H1 (cell line): ENCODE measurements around the gene UBAC1. TPM values are rescaled to one million over a fixed set of nuclear protein-coding genes. Genes with fewer than 3 reads are reported as not detected.

Source experiments
- CTCF ChIA-PET: fragments of 300-600 bp; sonication (Branson Sonifier 250); formaldehyde crosslinking; loops from one replicate; lab custom pipeline; 2021; ENCODE audit not compliant: partially characterized antibody; lab: Charles Lee
- POLR2A ChIA-PET: fragments of 300-600 bp; sonication (Branson Sonifier 250); formaldehyde crosslinking; loops from one replicate; lab custom pipeline; 2021; ENCODE audit warnings: inconsistent platforms; ENCODE audit not compliant: partially characterized antibody; lab: Charles Lee
- DNase-seq, 2 experiments: peaks; one replicate each; pipeline versions ENCODE4 v3.0.0 to v3.0.0-alpha.2; 2010 to 2022; ENCODE audit warnings: low spot score in 2 of 2, low read depth in 1 of 2, mixed read lengths in 1 of 2
- FAIRE-seq: peaks from 2 replicates; lab custom pipeline; 2011; peaks lifted over from hg19 to GRCh38; lab: Jason Lieb, UNC
- H2AFZ ChIP-seq: 2 replicates; pipeline ENCODE4 v1.8.1; 2012; ENCODE audit warnings: low read length, inconsistent platforms
- H2AK5ac ChIP-seq: 2 replicates; pipeline ENCODE4 v1.6.1; 2013; ENCODE audit warnings: low read depth, low read length
- H2BK120ac ChIP-seq: replicated peaks from 2 replicates; pipeline ENCODE3; 2013; ENCODE audit warnings: low read depth, low read length, inconsistent platforms
- H2BK12ac ChIP-seq: 2 replicates; pipeline ENCODE4 v1.6.1; 2013; ENCODE audit warnings: low read depth, low read length
- H2BK15ac ChIP-seq: 2 replicates; pipeline ENCODE4 v1.6.1; 2013; ENCODE audit warnings: low read length
- H2BK20ac ChIP-seq: 2 replicates; pipeline ENCODE4 v1.6.1; 2013; ENCODE audit warnings: low read length
- H2BK5ac ChIP-seq: 2 replicates; pipeline ENCODE4 v1.6.1; 2013; ENCODE audit warnings: low read depth, low read length
- H3K14ac ChIP-seq: 2 replicates; pipeline ENCODE4 v1.6.1; 2013; ENCODE audit warnings: inconsistent platforms; ENCODE audit not compliant: insufficient read length
- H3K18ac ChIP-seq: 2 replicates; pipeline ENCODE4 v1.6.1; 2013; ENCODE audit warnings: low read length; ENCODE audit errors: extremely low read depth
- H3K23ac ChIP-seq: 2 replicates; pipeline ENCODE4 v1.6.1; 2013; ENCODE audit warnings: inconsistent platforms; ENCODE audit not compliant: insufficient read length
- H3K23me2 ChIP-seq: 2 replicates; pipeline ENCODE4 v1.6.1; 2013; ENCODE audit warnings: low read depth, low read length
- H3K27ac ChIP-seq: 2 replicates; pipeline ENCODE4 v1.6.1; 2011; ENCODE audit warnings: low read depth, low read length, inconsistent platforms
- H3K27me3 ChIP-seq, 4 experiments: replicated peaks in 1 of 4; 1 replicate in 1 of 4; 2 replicates in 3 of 4; pipeline versions ENCODE4 v1.6.1 to v1.8.1; 2011 to 2013; ENCODE audit warnings: low read length in 3 of 4, mild to moderate bottlenecking in 3 of 4, inconsistent platforms in 2 of 4, mixed read lengths in 2 of 4, moderate library complexity in 1 of 4; ENCODE audit not compliant: control insufficient read depth in 3 of 4, insufficient read depth in 3 of 4; ENCODE audit errors: extremely low read depth in 1 of 4
- H3K36me3 ChIP-seq, 4 experiments: 2 replicates each; pipeline versions ENCODE4 v1.6.1 to v1.8.1; 2011 to 2013; ENCODE audit warnings: mild to moderate bottlenecking in 4 of 4, low read length in 3 of 4, moderate library complexity in 2 of 4, control low read depth in 1 of 4, inconsistent platforms in 1 of 4; ENCODE audit not compliant: insufficient read depth in 4 of 4, control insufficient read depth in 2 of 4
- H3K4ac ChIP-seq: replicated peaks from 2 replicates; pipeline ENCODE3; 2013; ENCODE audit warnings: low read length, low read depth, mixed read lengths, inconsistent platforms; ENCODE audit not compliant: insufficient read length
- H3K4me1 ChIP-seq, 4 experiments: replicated peaks in 1 of 4; 1 replicate in 1 of 4; 2 replicates in 3 of 4; pipeline versions ENCODE4 v1.6.1 to v1.8.1; 2011 to 2013; ENCODE audit warnings: low read length in 3 of 4, inconsistent platforms in 2 of 4, mixed read lengths in 1 of 4; ENCODE audit not compliant: insufficient read depth in 4 of 4, control insufficient read depth in 3 of 4
- H3K4me2 ChIP-seq, 2 experiments: 2 replicates each; pipeline versions ENCODE4 v1.6.1 to v1.8.1; 2011 to 2013; ENCODE audit warnings: low read depth in 2 of 2, low read length in 2 of 2, control low read depth in 1 of 2, inconsistent platforms in 1 of 2, mild to moderate bottlenecking in 1 of 2; ENCODE audit not compliant: insufficient read depth in 1 of 2
- H3K4me3 ChIP-seq, 4 experiments: fragments of 200-600, 300-600 bp in 1 of 4; sonication (generic), shearing (Covaris generic), sonication (Bioruptor Twin) in 1 of 4; 2 replicates each; pipeline versions ENCODE4 v1.5.1 to v1.8.1; 2011 to 2016; ENCODE audit warnings: low read length in 4 of 4, low read depth in 3 of 4, control low read depth in 2 of 4, inconsistent platforms in 2 of 4, mild to moderate bottlenecking in 2 of 4, mixed read lengths in 1 of 4, moderate library complexity in 1 of 4; ENCODE audit not compliant: insufficient read depth in 2 of 4; ENCODE audit errors: extremely low read depth in 1 of 4
- H3K56ac ChIP-seq: replicated peaks from 2 replicates; pipeline ENCODE3; 2013; ENCODE audit warnings: low read depth, mild to moderate bottlenecking, mixed read lengths, low read length, inconsistent platforms; ENCODE audit not compliant: insufficient read length
- H3K79me1 ChIP-seq: 2 replicates; pipeline ENCODE4 v1.6.1; 2013; ENCODE audit warnings: low read depth, low read length, control low read depth
- H3K79me2 ChIP-seq, 2 experiments: 2 replicates each; pipeline versions ENCODE4 v1.6.1 to v1.8.1; 2012 to 2013; ENCODE audit warnings: low read length in 2 of 2, mild to moderate bottlenecking in 2 of 2, inconsistent platforms in 1 of 2; ENCODE audit not compliant: insufficient read depth in 2 of 2, control insufficient read depth in 1 of 2
- H3K9ac ChIP-seq, 4 experiments: replicated peaks in 1 of 4; 1 replicate in 1 of 4; 2 replicates in 3 of 4; pipeline versions ENCODE4 v1.6.1 to v1.8.1; 2011 to 2013; ENCODE audit warnings: low read depth in 3 of 4, low read length in 3 of 4, control low read depth in 2 of 4, mild to moderate bottlenecking in 2 of 4, moderate library complexity in 2 of 4, inconsistent platforms in 1 of 4; ENCODE audit errors: extremely low read depth in 1 of 4
- H3K9me3 ChIP-seq, 2 experiments: 2 replicates each; pipeline versions ENCODE4 v1.6.1 to v1.8.1; 2012 to 2013; ENCODE audit warnings: mild to moderate bottlenecking in 2 of 2, moderate library complexity in 2 of 2, control low read depth in 1 of 2, inconsistent platforms in 1 of 2, low read depth in 1 of 2, low read length in 1 of 2, mixed read lengths in 1 of 2; ENCODE audit not compliant: insufficient read depth in 2 of 2
- H4K20me1 ChIP-seq, 2 experiments: replicated peaks in 1 of 2; 2 replicates each; pipeline versions ENCODE3 to v1.8.1; 2011 to 2013; ENCODE audit warnings: inconsistent platforms in 2 of 2, low read length in 2 of 2, mild to moderate bottlenecking in 1 of 2; ENCODE audit not compliant: insufficient read depth in 2 of 2, control insufficient read depth in 1 of 2
- H4K5ac ChIP-seq: 2 replicates; pipeline ENCODE4 v1.6.1; 2013; ENCODE audit warnings: low read length, low read depth, mixed read lengths, inconsistent platforms; ENCODE audit not compliant: insufficient read length
- H4K8ac ChIP-seq: 2 replicates; pipeline ENCODE4 v1.8.0; 2013; ENCODE audit warnings: mild to moderate bottlenecking, moderate library complexity, low read length, inconsistent platforms; ENCODE audit not compliant: insufficient read depth; ENCODE audit errors: extremely low read depth
- H4K91ac ChIP-seq: replicated peaks from 2 replicates; pipeline ENCODE3; 2013; ENCODE audit warnings: low read length, mixed read lengths, inconsistent platforms; ENCODE audit not compliant: insufficient read length
- BACH1 ChIP-seq: IDR thresholded peaks from 2 replicates; pipeline ENCODE4 v1.6.1; 2012; ENCODE audit warnings: low read length, improper control_type of control experiment
- CTBP2 ChIP-seq: IDR thresholded peaks from 2 replicates; pipeline ENCODE4 v1.7.0; 2011; ENCODE audit warnings: borderline replicate concordance, mild to moderate bottlenecking, moderate library complexity, mixed read lengths, low read length; ENCODE audit not compliant: insufficient read depth, insufficient read length
- RAD21 ChIP-seq, 2 experiments: IDR thresholded peaks in 1 of 2; conservative IDR thresholded peaks in 1 of 2; 2 replicates each; pipeline ENCODE4 v1.6.1; 2011; ENCODE audit warnings: low read depth in 2 of 2, low read length in 2 of 2, improper control_type of control experiment in 1 of 2, inconsistent platforms in 1 of 2, mild to moderate bottlenecking in 1 of 2, moderate library complexity in 1 of 2
- RFX5 ChIP-seq: IDR thresholded peaks from 2 replicates; pipeline ENCODE4 v1.6.1; 2011; ENCODE audit warnings: low read depth, low read length, improper control_type of control experiment, borderline replicate concordance
- TBP ChIP-seq: IDR thresholded peaks from 2 replicates; pipeline ENCODE4 v1.6.1; 2011; ENCODE audit warnings: low read depth, low read length, improper control_type of control experiment
- YY1 ChIP-seq: IDR thresholded peaks from 2 replicates; pipeline ENCODE4 v1.6.1; 2011; ENCODE audit warnings: low read depth, mild to moderate bottlenecking, low read length
- WGBS, 2 experiments: shearing (Covaris generic) in 1 of 2; methylation state at CpG; one replicate each; pipeline versions ENCODE4 v1.1.6 to v1.1.7; 2013 to 2015; ENCODE audit warnings: low lambda C conversion rate in 2 of 2, mixed read lengths in 2 of 2, inconsistent platforms in 1 of 2, low coverage in 1 of 2, missing lambda C conversion rate in 1 of 2; ENCODE audit not compliant: insufficient replicate concordance in 2 of 2, insufficient coverage in 1 of 2, insufficient read length in 1 of 2; ENCODE audit errors: extremely low coverage in 1 of 2, missing lambda C conversion rate in 1 of 2; 5-methylcytosine and 5-hydroxymethylcytosine counted together
- polyA plus RNA-seq, 7 experiments: library from polyadenylated mRNA; depleted of rRNA in 3 of 7; stranded (reverse) in 5 of 7; unstranded in 2 of 7; fragments of >200 nt in 5 of 7; fragments of 200-250 nt in 2 of 7; gene quantifications; 1 replicate in 5 of 7; 2 replicates in 1 of 7; 4 replicates in 1 of 7; pipeline versions ENCODE4 v1.2.1 to v1.2.3, GENCODE V29; 2011 to 2013; ENCODE audit warnings: missing spikeins in 2 of 7, mixed read lengths in 2 of 7
- total RNA-seq: library from RNA; stranded (reverse); fragmentation: NEBNext Ultra II Directional; extraction: Animal tissue kit (Norgen Biotek cat#: 25700); gene quantifications from 2 replicates; pipeline ENCODE4 v1.2.1, GENCODE V29; 2021
- TF ChIP-seq, protein P1 (sequence below), 3 experiments: IDR thresholded peaks; 1 replicate in 2 of 3; 2 replicates in 1 of 3; pipeline versions ENCODE4 v1.5.1 to v1.6.1; 2011; ENCODE audit warnings: low read length in 3 of 3, mild to moderate bottlenecking in 3 of 3, inconsistent platforms in 2 of 3, low read depth in 1 of 3, moderate library complexity in 1 of 3; ENCODE audit not compliant: insufficient read depth in 1 of 3; ENCODE audit errors: control extremely low read depth in 1 of 3

Gene UBAC1
- total and polyA plus RNA-seq, 2 of the 8 experiments (the other 6 are each of a cell fraction or from before 2014, with no cell fraction given) = 59.3 to 85.2 TPM

DNA sequence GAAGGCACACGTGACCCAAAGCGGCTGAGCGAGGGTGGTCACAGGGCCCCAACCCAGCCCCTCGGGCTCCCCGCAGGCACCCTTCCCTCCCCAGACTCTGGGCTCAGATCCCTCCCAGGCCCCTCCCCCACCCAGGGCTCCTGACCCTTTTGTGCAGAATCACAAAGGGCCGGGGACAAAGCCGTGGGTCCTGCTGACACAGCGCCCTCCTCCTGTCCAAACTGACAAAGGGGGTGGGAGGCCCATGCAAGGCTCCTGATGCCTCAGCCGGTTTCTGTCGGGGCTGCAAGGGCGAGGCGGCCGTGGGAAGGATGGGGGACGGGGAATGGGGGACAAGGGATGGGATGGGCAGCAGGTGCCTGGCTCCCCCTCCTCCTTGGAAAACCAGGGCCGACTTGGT, 43.5 kb upstream of the UBAC1 start:
- Histone ChIP-seq H3K27ac (0 out of 2 replicates have a peak overlapping the region, but pooled peaks have one; percentile 40), H3K23ac (no peak overlapping the region), H3K79me1 (no peaks in the 10 kb centered on the region), H3K4me1 (peaks cover 0 to 47% (median 35%) of the 10 kb centered on the region in 4 experiments; a peak in 6 of 7 replicates), H3K36me3 (no peaks in the 10 kb centered on the region), H2AFZ (no peak overlapping the region), H3K4me3 (0 out of 8 replicates have a peak overlapping the region, but pooled peaks of 1 of the 4 experiments have one; percentile 10), H2BK15ac (0 out of 2 replicates have a peak overlapping the region, but pooled peaks have one; percentile 29), H3K9ac (no peak overlapping the region), H3K27me3 (no peaks in the 10 kb centered on the region), H4K5ac (peak overlapping the region; percentile 66), H4K8ac (peak overlapping the region; percentile 86; the same call in 1 of the 2 replicates), H2AK5ac (peak overlapping the region; percentile 96; the same call in 1 of the 2 replicates), H3K18ac (peak overlapping the region; percentile 78), H2BK5ac (peak overlapping the region; percentile 92; the same call in 1 of the 2 replicates), H4K91ac (peak overlapping the region; percentile 95), H3K79me2 (no peaks in the 10 kb centered on the region), H3K4me2 (peak overlapping the region; percentile 1 to 47; a peak in 3 of 4 replicates), H4K20me1 (peaks cover 0 to 1% of the 10 kb centered on the region in 2 experiments), H2BK20ac (peak overlapping the region; percentile 98; the same call in 1 of the 2 replicates), H2BK12ac (peak overlapping the region; percentile 84; the same call in 1 of the 2 replicates), H2BK120ac (peak overlapping the region; percentile 61), H3K23me2 (no peaks in the 10 kb centered on the region), H3K9me3 (no peaks in the 10 kb centered on the region), H3K56ac (no peak overlapping the region), H3K14ac (no peak overlapping the region), H3K4ac (peak overlapping the region; percentile 46)
- no peak for DNase-seq
- 45% methylated on average over 7 of the region's 15 CpGs; no CpG with 5 or more reads in 1 of the 2 experiments for WGBS, 2 experiments
- no peak for FAIRE-seq
- ChIA-PET CTCF (interaction anchor here (1.6 kb wide), 1 partner anchor 87 kb away, joined by 3 read pairs; no protein-coding TSS in a partner anchor), POLR2A (interaction anchor here (1.1 to 3.3 kb wide), 2 partner anchors 11 to 13 kb away, joined by 3 to 11 read pairs; no protein-coding TSS in a partner anchor)
- TF ChIP-seq RFX5 = no peak
- TF ChIP-seq CTBP2 = peak; percentile 37
- TF ChIP-seq, protein P1, sequence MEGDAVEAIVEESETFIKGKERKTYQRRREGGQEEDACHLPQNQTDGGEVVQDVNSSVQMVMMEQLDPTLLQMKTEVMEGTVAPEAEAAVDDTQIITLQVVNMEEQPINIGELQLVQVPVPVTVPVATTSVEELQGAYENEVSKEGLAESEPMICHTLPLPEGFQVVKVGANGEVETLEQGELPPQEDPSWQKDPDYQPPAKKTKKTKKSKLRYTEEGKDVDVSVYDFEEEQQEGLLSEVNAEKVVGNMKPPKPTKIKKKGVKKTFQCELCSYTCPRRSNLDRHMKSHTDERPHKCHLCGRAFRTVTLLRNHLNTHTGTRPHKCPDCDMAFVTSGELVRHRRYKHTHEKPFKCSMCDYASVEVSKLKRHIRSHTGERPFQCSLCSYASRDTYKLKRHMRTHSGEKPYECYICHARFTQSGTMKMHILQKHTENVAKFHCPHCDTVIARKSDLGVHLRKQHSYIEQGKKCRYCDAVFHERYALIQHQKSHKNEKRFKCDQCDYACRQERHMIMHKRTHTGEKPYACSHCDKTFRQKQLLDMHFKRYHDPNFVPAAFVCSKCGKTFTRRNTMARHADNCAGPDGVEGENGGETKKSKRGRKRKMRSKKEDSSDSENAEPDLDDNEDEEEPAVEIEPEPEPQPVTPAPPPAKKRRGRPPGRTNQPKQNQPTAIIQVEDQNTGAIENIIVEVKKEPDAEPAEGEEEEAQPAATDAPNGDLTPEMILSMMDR (IDR thresholded peaks at IDR 0.05; ENCODE audit: control extremely low read depth in 1 of 3, insufficient read depth in 1 of 3, low read depth in 1 of 3, low read length in 3 of 3) = peak in 1 of 3 experiments; percentile 23; a peak in 1 of 4 replicates
- TF ChIP-seq BACH1 = peak; percentile 38; the same call in 1 of the 2 replicates
- TF ChIP-seq RAD21 (IDR thresholded peaks at IDR 0.05 in 1 of 2, conservative IDR thresholded peaks at IDR 0.05 in 1 of 2; ENCODE audit: low read depth in 2 of 2, low read length in 2 of 2) = peak in 1 of 2 experiments; percentile 34; a peak in 2 of 4 replicates
- no peak for TF ChIP-seq TBP
- TF ChIP-seq YY1 = no peak
